Ascending aorta (tissue), 2 donors: ENCODE results near the gene ATP11A. TPM values are rescaled to one million over a fixed set of nuclear protein-coding genes. Genes with fewer than 3 reads are reported as not detected.

Experiments used
- DNase-seq, 2 donors: peaks; one replicate each; pipeline ENCODE4 v3.0.0-alpha.2; 2019; ENCODE audit warnings: low spot score in 2 of 2
- H3K27ac ChIP-seq, 2 donors: fragments of 200-600 bp; sonication (generic); one replicate each; pipeline ENCODE4 v1.5.1; 2016 to 2017; ENCODE audit warnings: mild to moderate bottlenecking in 1 of 2
- H3K27me3 ChIP-seq: fragments of 200-600 bp; sonication (generic); one replicate; pipeline ENCODE4 v1.5.1; 2017
- H3K36me3 ChIP-seq, 2 donors: fragments of 200-600 bp; sonication (generic); one replicate each; pipeline ENCODE4 v1.5.1; 2016
- H3K4me1 ChIP-seq, 2 donors: fragments of 200-600 bp; sonication (generic); one replicate each; pipeline ENCODE4 v1.5.1; 2016 to 2017; ENCODE audit warnings: mild to moderate bottlenecking in 1 of 2
- H3K4me3 ChIP-seq, 2 donors: fragments of 200-600 bp; sonication (generic); one replicate each; pipeline ENCODE4 v1.5.1; 2016 to 2017; ENCODE audit warnings: mild to moderate bottlenecking in 1 of 2
- H3K9me3 ChIP-seq, 2 donors: fragments of 200-600 bp; sonication (generic); one replicate each; pipeline ENCODE4 v1.5.1; 2016
- intact Hi-C: fragments of 100-400 bp; cut with DNase I; formaldehyde crosslinking; loops from one replicate; pipeline ENCODE4 v1.15.1; 2023
- total RNA-seq: library from RNA; depleted of rRNA; stranded (reverse); fragments of >200 nt; gene quantifications from one replicate; pipeline ENCODE4 v1.1.0, GENCODE V29; 2016
- TF ChIP-seq, protein P1 (sequence below), 3 experiments: fragments of 200-600 bp in 2 of 3; fragments of 450-650 bp in 1 of 3; sonication (generic) in 2 of 3; IDR thresholded peaks; one replicate each; pipeline ENCODE4 v1.5.1; 2016 to 2019; ENCODE audit warnings: antibody characterized with exemption in 3 of 3, mild to moderate bottlenecking in 1 of 3, moderate library complexity in 1 of 3

ATP11A gene
- total RNA-seq, 1 donor from 2014 or later: 50.1 TPM

- H3K4me3 ChIP-seq: no peak overlapping the region
- H3K4me1 ChIP-seq: no peaks in the 10 kb centered on the region
- DNase-seq: peak in 1 of 2 donors; percentile 53
Measured at GRCh38 chr13:112700291-112701060, 10.6 kb downstream of the ATP11A start.

DNA sequence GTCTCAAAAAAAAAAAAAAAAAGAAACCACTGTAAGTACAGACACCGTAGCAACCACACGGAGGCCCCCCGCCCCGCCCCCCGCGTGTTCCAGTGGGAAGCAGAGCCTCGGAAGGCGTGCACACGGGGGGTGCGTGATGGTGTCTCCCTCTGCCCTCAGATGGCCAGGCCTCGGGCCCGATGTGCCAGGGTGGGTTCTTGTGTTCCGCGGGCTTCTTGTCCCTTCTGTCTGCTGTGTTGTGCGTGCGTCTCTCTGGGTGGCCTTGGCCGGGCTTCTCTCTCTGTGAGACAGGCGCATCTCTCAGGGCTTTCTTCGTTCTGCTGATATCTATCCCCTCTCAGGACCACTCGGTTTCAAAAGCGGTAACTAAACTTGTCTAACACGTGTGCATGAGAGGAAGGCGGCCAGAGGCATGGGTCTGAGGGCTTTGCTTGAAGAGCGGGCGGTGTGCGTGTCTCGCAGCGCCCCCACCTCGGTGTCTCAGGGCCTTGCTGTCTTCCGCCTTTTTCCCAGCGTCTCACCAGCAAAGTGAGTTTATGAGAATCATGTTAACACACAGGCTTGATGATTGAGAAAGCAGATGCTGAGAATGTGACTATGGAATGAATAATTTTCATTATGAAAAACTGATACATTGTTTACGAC lies 12.6 kb downstream of the ATP11A start:
- intact Hi-C loops: no loop called here
- H3K4me3 ChIP-seq: no peak overlapping the region
- peak in 1 of 2 donors; percentile 56 for DNase-seq
- no peaks in the 10 kb centered on the region for H3K4me1 ChIP-seq
- no peaks in the 10 kb centered on the region for H3K36me3 ChIP-seq
- H3K27me3 ChIP-seq: no peaks in the 10 kb centered on the region
- TF ChIP-seq, protein P1, sequence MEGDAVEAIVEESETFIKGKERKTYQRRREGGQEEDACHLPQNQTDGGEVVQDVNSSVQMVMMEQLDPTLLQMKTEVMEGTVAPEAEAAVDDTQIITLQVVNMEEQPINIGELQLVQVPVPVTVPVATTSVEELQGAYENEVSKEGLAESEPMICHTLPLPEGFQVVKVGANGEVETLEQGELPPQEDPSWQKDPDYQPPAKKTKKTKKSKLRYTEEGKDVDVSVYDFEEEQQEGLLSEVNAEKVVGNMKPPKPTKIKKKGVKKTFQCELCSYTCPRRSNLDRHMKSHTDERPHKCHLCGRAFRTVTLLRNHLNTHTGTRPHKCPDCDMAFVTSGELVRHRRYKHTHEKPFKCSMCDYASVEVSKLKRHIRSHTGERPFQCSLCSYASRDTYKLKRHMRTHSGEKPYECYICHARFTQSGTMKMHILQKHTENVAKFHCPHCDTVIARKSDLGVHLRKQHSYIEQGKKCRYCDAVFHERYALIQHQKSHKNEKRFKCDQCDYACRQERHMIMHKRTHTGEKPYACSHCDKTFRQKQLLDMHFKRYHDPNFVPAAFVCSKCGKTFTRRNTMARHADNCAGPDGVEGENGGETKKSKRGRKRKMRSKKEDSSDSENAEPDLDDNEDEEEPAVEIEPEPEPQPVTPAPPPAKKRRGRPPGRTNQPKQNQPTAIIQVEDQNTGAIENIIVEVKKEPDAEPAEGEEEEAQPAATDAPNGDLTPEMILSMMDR (IDR thresholded peaks at IDR 0.05): no peak
- H3K27ac ChIP-seq: no peak overlapping the region
- H3K9me3 ChIP-seq: no peaks in the 10 kb centered on the region

More at GRCh38 chr13:112700291-112701060, 10.6 kb downstream of the ATP11A start:
- no peak overlapping the region for H3K27ac ChIP-seq
- H3K27me3 ChIP-seq: no peaks in the 10 kb centered on the region
- no peaks in the 10 kb centered on the region for H3K9me3 ChIP-seq
- no peaks in the 10 kb centered on the region for H3K36me3 ChIP-seq
- TF ChIP-seq, protein P1 (IDR thresholded peaks at IDR 0.05): no peak
- intact Hi-C loops: no loop called here

DNA sequence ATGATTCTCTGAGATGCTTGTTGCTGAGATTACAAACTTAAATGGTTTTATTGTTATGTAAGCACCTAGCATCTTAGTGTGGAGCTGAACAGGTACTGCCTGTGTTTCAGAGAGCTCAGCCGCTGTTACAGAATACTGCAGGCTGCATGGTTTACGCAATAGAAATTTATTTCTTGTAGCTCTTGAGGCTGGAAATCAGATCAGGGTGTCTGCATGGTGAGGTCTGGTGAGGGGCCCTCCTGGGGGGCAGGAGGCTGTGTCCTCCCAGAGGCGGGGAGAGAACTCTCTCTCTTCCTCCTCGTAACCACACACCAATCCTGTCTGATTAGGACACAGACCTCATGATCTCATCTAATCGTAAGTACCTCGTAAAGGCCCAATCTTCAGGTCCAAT lies 13.1 kb downstream of the ATP11A start:
- Histone ChIP-seq H3K4me1 (no peaks in the 10 kb centered on the region), H3K9me3 (no peaks in the 10 kb centered on the region), H3K27me3 (no peaks in the 10 kb centered on the region), H3K27ac (no peak overlapping the region), H3K36me3 (no peaks in the 10 kb centered on the region), H3K4me3 (no peak overlapping the region)
- intact Hi-C loops: no loop called here
- TF ChIP-seq, protein P1 (IDR thresholded peaks at IDR 0.05): no peak
- DNase-seq: no peak

GRCh38 chr13:112703449-112704284 lies 13.8 kb downstream of the ATP11A start:
- H3K27me3 ChIP-seq: no peaks in the 10 kb centered on the region
- no peaks in the 10 kb centered on the region for H3K36me3 ChIP-seq
- H3K4me1 ChIP-seq: no peaks in the 10 kb centered on the region
- intact Hi-C loops: no loop called here
- no peak for DNase-seq
- no peak overlapping the region for H3K27ac ChIP-seq
- H3K9me3 ChIP-seq: no peaks in the 10 kb centered on the region
- no peak overlapping the region for H3K4me3 ChIP-seq
- TF ChIP-seq, protein P1 (IDR thresholded peaks at IDR 0.05): no peak

DNA sequence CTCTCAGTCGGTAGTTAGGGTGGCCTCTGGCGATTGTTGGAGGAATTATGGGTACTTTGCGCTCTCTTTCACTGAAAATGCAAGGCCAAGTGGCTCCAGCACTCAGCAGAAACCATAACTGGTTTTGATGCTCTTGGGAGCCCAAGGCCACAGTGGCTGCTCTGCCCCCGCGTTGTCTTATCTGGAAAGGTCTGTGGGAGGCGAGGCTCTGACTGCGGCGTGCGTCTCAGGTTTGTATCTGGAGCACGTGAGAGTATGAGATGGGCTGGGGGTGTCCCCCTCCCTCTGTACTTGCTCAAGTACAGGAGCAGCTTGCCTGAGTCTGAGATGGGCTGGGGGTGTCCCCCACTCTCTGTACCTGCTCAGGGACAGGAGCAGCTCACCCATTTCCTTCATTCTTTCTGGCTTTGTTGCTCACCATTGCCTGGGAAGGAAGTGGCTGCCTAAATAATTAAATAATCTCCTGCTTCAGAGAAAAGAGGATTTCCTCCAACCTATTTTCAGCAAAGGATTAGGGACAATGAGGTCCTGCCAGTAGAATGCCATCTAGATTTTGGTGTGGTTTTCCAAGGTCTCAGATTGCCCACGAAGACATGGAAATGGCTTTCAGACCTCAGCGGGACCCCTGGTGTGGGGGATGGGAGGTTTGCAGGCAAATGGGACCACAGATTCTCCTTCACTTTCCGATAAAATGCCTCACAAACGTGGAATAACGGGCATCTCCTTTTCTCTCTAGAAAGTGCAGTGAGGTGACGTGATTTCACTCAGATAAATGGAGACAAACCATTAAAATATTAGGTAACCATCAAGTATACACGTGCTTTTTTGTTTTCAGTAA lies 14.7 kb downstream of the ATP11A start:
- no peak overlapping the region for H3K27ac ChIP-seq
- no peaks in the 10 kb centered on the region for H3K27me3 ChIP-seq
- intact Hi-C loops: no loop called here

More for the DNA sequence above, 14.7 kb downstream of the ATP11A start:
- TF ChIP-seq, protein P1 (IDR thresholded peaks at IDR 0.05): no peak
- no peaks in the 10 kb centered on the region for H3K36me3 ChIP-seq
- DNase-seq: no peak
- H3K4me3 ChIP-seq: no peak overlapping the region
- no peaks in the 10 kb centered on the region for H3K4me1 ChIP-seq
- H3K9me3 ChIP-seq: no peaks in the 10 kb centered on the region
